AML-193 (cell line): ENCODE measurements around the gene FAM204A.
A peak's percentile ranks its signal among the peaks of the same experiment; 100 is the strongest.

Experiments
- DNase-seq, 2 experiments: peaks; one replicate each; lab custom pipeline; 2025; lab: John Stamatoyannopoulos, UW

Gene FAM204A

DNA sequence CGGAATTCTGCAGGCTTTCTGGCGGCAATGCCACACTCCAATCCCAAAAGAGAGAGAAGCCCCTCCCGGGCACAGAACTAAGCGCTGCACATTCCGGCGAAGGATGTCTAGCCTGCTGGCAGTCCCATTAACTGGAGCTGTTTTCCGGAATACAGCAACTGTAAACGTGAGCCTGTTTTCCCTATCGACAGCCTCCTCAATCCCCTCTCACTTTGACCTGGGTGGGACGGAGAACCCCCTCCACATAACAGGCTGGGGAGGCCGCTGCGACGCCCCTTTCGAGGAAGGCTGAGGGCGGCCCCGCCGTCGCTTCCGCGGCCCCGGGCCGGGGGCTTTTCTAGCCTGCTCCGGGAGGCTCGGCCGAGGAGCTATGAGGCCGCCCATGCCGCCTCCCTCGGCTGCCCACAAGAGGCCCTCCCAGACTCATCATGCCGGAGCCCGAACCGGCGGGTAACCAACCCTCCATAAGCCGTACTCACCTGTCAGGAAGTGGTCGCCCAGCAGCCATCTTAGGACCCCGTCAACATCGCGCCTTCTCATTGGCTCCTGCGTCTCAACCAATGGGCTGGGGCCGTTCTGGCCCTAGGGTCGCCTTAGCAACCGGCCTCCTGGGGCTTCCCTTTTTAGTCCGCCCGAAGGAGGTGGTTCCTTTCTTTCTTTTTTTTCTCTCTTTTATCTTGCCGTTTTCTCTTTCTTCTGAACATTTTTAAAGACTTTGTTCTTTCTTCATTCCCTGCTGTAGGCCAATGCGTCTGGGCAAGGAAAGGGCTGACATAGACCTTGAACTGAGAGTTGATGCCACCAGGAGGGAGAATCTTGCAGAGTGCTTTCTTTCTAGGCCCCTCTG lies at the start of gene FAM204A:
Gene FAM204A, minus strand, starts transcription at position 534 of the 847 bp plus-strand sequence. CDS start 5,909 bp downstream, outside the sequence.
- peak; percentile 78 to 90 for DNase-seq

DNA sequence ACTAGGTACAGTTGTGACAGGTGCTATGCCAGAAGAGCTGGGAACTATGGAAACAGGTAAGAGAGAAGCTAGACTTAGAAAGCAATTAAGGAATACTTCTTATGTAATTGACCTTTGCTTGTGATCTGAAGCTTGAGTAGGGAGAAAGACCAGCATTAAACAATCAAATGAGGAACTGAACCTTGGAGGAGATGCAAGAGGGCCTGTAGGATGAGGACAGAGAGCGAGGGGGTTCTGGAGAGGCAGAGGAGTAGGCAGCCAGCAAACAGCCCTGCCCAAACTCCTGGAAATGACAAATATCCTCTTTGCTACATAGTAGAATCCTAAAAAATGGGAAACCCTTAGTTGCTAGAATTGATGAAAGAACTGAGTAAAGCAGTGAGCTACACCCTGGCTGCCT lies 41.6 kb upstream of the FAM204A start:
- DNase-seq: no peak

DNA sequence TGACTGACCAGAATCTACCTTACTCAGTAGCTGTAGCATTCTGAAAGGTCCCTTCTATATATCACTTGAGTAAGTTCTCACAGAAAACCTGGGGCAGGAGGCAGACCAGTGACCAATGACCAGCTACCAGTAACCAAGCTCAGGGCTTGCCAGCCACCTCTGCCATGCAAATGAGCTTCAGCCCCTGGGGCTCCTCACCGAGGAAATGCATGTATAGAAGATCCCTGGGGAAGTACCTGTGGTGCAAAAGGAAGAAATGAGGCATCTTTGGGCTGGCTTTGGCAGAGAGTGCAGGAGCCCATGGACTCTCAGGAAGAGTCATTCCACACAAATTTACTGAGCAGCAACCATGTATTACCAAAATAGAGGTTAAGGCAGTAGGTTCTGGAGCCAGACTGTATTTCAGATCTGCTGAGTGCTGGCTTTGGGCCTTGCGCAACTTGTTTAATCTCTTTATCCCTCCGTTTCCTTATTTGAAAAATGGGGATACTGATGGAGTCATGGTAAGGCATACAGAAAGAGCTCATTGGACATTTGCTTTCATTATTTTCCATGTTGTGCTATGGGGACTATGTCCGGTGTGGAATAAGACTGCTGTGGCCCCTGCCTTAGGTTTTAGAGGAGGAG lies 41.1 kb upstream of the FAM204A start:
- no peak for DNase-seq

DNA sequence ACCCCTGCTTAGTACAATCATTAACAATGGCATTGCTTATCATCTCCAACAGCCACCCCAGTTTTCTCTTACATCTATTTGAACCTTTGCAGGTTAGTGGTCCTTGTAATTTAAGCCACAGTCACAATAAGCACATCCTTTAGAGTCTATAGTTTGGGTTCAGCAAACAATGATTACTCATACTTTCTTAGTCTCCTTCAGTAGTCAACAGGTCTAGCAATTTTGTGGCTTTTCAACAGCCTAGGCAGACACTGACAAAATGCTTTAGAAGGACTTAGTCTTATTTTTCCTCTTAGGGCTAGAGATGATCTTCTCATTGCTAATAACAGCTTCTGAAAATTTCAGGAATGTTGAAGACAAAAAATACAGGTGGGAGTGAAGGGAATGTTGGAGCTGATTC lies 32.3 kb upstream of the FAM204A start:
- no peak for DNase-seq

DNA sequence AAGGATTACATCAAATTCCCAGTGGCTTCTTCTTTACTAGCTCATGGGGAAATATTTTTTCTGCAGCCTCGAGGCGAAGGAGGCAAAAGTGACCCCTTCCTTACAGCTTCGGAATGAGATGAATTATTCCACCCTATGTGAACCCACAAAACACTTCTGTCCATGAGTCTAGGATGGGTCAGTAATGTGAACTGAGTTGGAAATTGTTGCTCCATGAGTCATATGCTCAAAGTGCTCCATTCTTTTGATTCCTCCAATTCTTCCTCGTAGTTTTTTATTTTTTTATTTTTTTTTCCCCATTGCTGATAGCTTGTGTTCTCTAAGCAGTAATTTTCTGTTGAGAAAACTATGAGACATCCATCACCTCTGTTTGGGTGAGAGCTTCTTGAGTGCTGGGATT lies 31.7 kb upstream of the FAM204A start:
- DNase-seq: no peak

DNA sequence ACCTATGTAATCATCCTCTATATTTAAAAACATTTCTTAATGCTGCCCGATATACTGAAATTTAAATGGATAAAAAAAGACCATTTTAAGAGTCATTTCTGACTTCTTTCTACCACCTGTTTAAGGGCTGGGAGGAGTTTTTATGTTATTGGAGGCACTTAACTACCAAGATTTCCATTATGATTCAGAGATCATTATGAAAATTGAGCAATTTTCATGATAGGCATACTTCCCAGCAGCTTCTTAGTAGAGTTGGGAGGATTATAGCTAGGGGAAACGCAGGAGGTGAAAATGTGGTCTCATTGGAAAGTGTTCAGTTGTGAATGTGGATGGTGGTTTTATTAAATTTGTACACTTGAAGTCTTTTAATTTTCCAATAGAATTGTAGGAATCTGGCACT lies 28.4 kb upstream of the FAM204A start:
- no peak for DNase-seq

DNA sequence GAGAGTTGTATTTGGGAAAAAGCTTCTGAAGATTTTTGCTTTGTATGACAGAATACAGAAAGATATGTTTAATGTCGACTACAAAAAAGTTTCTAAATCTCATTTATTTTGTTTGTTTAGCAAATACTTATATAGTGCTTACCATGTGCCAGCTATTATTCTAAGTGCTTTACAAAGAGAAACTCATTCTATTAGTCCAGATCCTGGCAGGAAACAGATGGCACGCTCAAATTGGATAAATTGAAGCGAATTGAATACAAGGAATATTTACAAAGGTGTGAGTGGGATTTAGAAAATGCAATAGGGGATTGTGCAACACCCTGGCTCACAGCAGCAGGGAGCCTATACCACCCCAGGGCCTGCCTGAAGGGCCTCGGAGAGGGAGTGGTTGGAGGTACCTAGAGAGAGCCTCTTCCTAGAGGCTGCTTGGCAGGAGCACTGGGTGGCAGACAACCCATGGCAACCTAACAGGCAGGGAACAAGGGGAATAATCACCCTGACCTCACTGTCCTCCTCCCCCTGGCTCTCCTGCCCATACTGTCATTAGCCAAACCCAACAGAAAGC lies 27.6 kb upstream of the FAM204A start:
- DNase-seq: no peak

DNA sequence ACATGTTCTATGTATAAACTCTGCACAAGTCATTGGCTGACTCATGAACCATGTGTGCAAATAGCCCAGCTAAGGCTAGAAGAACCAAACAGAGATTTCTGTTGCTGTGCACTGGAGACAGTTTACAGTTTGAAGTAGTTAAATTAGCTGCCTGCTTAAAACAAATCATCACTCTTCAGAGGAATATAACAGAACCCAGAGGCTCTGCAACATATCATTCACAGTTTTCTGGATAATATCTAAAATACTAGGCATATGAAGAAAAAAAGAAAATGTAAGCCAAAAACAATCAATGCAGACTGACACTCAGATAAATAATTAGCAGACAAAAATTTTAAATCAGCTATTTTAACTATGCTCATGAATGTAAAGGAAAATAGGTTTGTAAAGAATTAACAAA lies 23.6 kb upstream of the FAM204A start:
- no peak for DNase-seq

DNA sequence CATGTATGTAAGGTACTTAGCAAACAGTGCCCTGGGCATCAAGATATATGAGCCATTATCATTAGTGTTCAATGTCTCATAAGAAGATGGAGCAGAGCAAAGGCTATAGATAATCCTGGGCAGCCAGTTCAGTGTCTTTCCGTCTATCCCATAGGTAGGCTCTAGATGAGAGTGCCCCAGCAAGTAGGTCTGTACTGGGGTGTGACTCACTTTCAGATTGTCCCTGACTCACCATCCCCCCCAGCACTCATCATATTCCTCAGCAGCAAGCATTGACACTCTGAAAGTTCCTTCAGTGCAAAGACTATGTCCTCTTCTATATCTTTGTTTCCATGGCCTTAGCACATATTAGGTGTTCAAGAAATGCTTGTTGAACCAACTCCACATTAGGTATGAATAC lies 20.0 kb upstream of the FAM204A start:
- DNase-seq: no peak

DNA sequence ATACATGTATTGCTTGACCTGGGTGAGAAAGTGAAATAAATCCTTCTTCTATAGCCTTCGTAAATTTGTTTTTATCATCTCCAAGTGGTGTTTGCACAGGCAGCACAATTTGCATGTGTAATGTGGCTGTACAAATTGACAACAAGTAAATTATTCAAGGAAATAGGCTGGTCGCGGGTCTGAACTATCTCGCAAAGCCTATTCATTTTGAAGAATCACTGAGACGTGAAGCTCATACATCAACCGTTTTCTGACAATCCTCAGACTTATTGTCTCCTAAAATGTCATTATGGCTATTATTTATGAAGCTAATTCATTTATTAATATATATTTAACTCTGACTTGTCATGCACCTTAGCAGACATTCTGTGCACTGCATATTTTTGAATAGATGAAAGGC lies 16.2 kb upstream of the FAM204A start:
- no peak for DNase-seq

DNA sequence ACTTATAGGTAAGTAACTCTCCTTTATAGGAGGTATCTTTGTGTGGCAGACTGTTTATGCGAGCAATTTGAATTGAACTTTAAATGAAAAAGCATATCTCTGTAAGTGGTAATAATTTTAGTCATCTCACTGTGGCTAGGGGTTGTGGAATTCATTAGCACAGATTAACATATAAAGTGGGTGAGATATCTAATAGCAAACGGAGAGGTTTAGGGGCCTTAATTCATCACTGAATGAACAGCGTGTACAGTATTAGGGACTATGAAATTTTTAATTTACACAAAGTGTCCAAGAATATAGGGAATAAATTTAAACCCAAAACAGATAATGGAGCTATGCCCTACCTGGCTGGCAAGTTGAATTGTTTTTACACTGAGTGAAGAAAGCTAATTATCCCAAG lies 15.7 kb upstream of the FAM204A start:
- no peak for DNase-seq

DNA sequence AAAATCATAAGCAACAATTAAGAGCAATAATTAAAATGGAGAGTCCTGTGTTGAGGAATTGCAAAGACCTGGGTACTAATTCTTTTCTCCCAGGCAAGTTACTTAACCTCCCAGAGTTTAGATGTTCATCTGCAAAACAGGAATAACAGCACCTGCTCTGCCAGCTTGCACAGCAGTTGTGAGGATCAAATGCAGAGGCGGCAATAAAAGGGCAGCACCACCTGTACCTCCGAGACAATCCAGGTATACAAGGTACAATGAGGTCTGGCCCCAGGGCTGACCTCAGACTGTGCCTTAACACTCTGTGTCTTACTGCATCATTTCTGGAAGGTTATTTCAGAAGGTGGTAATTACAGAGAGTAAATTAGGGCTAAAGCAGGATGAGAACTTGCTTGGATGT lies 14.5 kb upstream of the FAM204A start:
- no peak for DNase-seq

DNA sequence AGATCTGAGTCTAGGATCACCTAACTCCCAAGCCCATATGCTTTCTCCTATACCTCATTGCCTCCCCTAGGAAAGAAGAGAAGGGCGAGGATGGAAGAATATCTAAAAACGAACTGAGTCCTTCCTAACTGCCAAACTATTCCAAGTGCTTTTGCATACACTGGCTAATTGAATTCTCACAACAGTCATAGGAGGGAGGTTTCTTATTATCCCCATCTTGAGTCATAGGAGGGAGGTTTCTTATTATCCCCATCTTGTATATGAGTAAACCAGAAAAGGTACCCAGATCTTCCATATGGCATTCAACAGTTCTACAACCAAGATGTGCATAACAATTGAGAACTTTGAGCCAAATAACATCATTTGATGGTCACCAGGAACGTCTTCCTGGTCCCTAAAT lies 13.1 kb upstream of the FAM204A start:
- no peak for DNase-seq

DNA sequence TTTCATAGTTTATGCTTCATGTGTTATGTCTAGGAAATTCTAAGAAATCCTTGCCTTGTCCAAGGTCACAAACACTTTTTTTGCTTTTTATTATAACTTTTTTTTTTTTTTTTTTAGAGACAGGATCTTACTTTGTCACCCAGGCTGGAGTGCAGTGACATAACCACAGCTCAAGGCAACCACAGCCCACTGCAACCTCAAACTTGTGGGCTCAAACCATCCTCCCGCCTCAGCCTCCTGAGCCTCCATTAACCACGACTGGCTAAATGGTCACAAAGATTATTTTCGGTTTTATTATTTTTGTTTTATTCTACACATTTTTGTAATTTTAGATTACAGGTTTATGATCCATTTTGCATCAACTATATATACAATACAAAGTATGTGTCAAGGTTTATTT lies 7.1 kb upstream of the FAM204A start:
- no peak for DNase-seq

DNA sequence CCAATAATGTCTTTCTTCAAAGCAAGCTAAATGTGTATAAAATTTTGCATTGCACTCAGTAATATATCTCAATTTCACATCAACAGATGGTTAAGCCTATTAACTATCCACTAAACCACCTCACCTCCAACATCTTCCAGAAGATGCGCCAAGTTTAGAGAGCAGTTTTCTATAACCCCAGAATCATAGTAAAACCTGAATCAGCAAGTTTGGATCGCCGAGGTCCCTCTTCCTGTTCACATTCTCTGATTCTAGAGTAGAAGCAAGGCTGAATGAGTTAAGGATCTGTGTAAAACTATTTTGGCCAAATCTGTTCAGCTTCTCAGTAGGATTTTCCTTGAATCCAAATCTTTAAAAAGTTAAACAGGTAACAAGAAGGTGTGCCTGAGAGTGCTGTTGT lies 1.4 kb upstream of the FAM204A start:
- DNase-seq: no peak

DNA sequence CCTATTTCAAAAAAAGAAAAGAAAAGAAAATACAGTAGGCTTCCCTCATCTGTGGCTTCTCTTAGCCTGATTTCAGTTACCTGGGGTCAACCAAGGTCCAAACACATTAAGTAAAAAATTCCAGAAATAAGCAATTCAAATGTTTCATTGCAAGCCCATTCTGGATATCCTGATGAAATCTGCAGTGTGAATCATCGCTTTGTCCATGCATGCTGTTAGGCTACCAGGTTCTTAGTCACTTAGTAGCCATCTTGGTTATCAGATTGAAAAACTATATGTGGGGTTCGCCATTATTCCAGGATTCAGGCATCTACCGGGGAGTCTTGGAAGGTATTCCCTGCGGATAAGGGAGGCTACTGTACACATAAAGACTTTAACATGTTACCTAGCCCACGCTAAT lies 991 bp upstream of the FAM204A start:
- no peak for DNase-seq

DNA sequence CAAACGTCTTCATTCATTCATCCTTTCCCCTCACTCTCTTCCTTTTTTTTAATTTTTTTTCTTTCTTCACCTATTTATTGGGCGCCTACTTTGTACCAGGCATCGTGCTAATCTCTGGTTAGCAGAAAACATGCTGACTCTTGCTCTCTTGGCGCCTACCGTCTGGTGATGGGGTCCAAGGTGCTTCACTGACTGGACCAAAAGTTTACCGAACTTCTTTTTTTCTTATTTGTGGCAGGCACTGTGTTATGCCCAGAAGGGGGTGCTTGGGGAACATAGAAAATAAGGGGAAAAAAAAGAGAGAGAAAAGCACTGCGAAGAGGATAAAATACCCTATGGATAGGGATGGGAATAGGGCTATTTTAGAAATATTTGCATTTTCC lies 505 bp upstream of the FAM204A start:
- DNase-seq: peak in 1 of 2 experiments; percentile 33

DNA sequence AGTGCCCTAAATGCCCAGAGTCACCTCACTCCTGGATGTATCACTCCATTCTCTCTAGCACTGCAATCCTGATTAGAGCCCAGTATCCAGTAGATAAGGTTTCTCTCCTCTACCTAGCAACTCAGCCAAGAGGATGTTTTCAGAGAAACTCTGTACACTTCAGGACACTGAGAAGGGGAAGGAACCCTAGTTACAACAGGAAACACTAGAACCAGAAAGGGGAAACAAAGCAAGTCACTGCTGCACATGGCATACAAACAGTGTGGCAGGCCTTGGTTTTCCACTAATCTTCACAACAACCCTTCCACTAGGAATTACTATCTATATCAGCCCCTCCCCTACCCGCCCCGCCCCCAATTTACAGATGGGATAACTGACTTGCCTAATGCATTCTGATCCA lies 1.6 kb downstream of the FAM204A start:
- peak; percentile 77 to 82 for DNase-seq

DNA sequence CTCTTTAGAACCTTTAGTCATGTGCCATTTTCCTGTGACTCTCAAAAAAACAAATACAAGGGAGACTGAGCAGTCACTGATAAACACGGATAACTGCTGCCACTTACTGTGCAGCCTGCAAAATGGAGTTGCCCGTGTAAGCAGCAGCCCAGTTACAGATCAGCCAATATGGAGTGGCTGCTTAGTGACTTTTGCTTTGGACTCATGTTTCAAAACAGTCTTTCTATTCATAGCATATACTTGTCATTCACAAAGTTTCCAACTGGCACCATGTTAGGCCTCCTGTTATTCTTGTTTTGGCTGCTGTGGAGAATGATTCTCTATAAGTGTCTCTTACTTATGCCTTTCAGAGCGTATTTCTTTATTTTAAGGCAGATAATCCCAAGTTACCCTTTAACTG lies 3.0 kb downstream of the FAM204A start:
- no peak for DNase-seq

DNA sequence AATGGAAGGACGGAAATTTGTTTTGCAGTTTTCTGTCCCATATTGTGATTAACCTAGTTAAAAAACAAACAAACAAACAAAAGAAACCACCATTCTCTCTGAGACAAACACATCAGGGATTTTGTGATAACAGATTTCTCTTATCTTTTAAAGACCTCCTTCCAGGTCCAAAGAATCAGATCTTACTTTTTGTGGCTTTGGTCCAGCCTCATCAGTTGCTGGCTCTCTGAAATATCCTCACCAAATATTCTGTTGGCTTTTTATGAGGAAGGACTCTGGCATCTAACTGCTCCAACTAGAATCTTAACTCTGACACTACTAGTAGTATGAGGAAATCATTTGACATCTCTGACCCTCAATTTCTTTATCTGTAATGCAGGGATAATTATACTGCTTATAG lies 4.8 kb downstream of the FAM204A start:
- DNase-seq: no peak

DNA sequence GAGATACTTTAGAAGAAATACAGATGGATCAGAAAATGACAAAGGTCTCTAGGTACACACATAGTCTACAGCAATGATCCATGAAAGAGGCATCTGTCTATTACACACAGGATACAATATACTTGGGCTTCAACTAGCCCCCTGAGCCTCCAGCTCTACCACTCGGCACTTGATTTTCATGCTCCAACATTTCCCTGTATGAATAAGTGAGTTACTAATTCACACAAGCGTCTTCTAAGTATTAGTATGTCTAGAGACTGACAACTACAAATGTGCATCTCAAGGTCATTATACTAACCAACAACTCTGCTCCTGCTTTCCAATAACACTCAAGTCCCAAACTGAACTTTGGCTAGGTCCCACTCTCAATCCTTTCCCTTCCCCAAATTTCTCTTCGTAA lies 8.3 kb downstream of the FAM204A start:
- DNase-seq: no peak

DNA sequence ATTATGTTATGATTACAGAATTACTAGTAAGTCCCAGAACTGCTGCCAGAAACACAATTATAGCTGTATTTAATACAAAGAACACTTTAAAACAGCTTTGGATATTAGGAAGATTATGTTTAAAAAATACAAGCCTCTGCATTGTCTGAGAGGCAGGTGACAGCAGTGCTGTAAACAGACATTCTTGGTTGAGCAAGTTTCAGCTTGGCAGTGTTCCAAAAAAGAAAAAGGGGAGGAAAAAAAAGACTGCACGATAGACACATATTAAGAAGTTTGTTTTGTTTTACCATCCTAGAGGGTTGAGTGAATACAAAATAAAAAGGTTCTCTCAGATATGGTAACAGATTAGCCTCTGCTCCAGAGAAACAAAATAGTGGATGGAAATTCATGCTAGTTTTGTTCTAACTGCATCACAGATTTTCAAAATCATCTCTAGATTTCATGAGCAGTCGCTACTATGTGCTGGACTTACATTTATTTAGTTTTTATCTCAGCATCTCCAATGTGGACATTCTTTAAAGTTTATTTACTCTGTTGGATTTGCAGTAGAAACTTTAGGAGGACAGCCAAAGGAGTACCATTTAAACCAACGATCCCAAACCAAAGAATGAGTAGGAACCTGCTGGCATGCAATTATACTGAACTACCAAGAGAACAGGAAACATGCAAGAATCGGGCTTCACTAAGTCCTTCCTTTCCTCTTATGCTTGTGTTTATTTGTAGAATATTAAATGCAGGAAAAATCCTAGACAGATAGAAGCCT lies 9.0 kb downstream of the FAM204A start:
- DNase-seq: no peak

DNA sequence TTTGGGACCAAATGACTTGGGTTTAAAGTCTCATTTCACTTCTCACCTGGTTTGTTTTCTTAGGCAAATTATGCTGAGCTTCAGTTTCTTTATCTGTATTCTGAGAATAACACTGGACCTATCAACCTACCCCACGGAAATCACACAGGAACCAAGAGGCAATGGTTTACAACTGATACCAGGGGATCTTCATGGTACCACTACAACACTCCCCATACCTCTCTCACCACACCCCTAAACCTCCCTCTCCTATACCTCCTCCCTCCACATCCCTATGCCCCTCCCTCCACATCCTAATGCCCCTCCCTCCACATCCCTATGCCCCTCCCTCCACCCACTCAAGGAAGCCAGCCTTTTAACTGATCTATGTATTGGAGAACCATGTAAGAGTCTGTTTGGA lies 9.9 kb downstream of the FAM204A start:
- DNase-seq: no peak
